Endothelial cell of umbilical vein (primary cell): ENCODE results near the gene STX4. TPM values are rescaled to one million over a fixed set of nuclear protein-coding genes. Genes with fewer than 3 reads are reported as not detected.

ENCODE experiments used
- BruUV-seq: library from RNA; stranded (reverse); fragments of 400-500 nt; replicated peaks from 2 replicates; lab custom pipeline; 2021; lab: Mats Ljungman, UMichigan
- CTCF ChIA-PET: fragments of 300-600, 350-600 bp; sonication (Branson Sonifier 250); formaldehyde crosslinking; loops from one replicate; lab custom pipeline; 2021; ENCODE audit warnings: antibody characterized with exemption, inconsistent platforms; lab: Charles Lee
- POLR2A ChIA-PET: fragments of 300-600, 350-600 bp; sonication (Branson Sonifier 250); formaldehyde crosslinking; loops from one replicate; lab custom pipeline; 2021; ENCODE audit warnings: antibody characterized with exemption, inconsistent platforms; lab: Charles Lee
- DNase-seq: peaks from one replicate; pipeline ENCODE4 v3.0.0-alpha.2; 2011; ENCODE audit warnings: low read depth, low spot score
- FAIRE-seq: peaks from 2 replicates; lab custom pipeline; 2011; peaks lifted over from hg19 to GRCh38; lab: Jason Lieb, UNC
- H2AFZ ChIP-seq: 2 replicates; pipeline ENCODE4 v1.6.0; 2012; ENCODE audit warnings: low read depth, low read length, control low read depth, inconsistent platforms
- H3K27ac ChIP-seq: 2 replicates; pipeline ENCODE4 v1.5.1; 2011; ENCODE audit warnings: low read depth, mild to moderate bottlenecking, control low read depth, low read length, moderate library complexity; ENCODE audit not compliant: insufficient read depth
- H3K27me3 ChIP-seq, 2 experiments: 2 replicates each; pipeline versions ENCODE4 v1.6.0 to v1.6.1; 2011; ENCODE audit warnings: low read length in 2 of 2, mixed read lengths in 1 of 2; ENCODE audit not compliant: control insufficient read depth in 2 of 2, insufficient read depth in 2 of 2
- H3K36me3 ChIP-seq, 2 experiments: 2 replicates in 1 of 2; 3 replicates in 1 of 2; pipeline ENCODE4 v1.5.1; 2011; ENCODE audit warnings: low read length in 2 of 2, mild to moderate bottlenecking in 1 of 2, moderate library complexity in 1 of 2; ENCODE audit not compliant: control insufficient read depth in 2 of 2, insufficient read depth in 2 of 2; ENCODE audit errors: extremely low read depth in 1 of 2
- H3K4me1 ChIP-seq: 3 replicates; pipeline ENCODE4 v1.5.1; 2011; ENCODE audit warnings: mild to moderate bottlenecking, low read length; ENCODE audit not compliant: control insufficient read depth, insufficient read depth; ENCODE audit errors: extremely low read depth
- H3K4me2 ChIP-seq: 2 replicates; pipeline ENCODE4 v1.6.1; 2011; ENCODE audit warnings: low read length, control low read depth, mixed read lengths; ENCODE audit not compliant: insufficient read depth
- H3K4me3 ChIP-seq, 3 experiments: fragments of 200-600 bp in 1 of 3; sonication (generic), shearing (Covaris generic) in 1 of 3; replicated peaks in 1 of 3; 2 replicates each; pipeline ENCODE4 v1.5.1; 2011 to 2016; ENCODE audit warnings: control low read depth in 3 of 3, low read length in 3 of 3, mild to moderate bottlenecking in 2 of 3, inconsistent platforms in 1 of 3, low read depth in 1 of 3, moderate library complexity in 1 of 3; ENCODE audit not compliant: insufficient read depth in 1 of 3
- H3K79me2 ChIP-seq: 2 replicates; pipeline ENCODE4 v1.6.0; 2012; ENCODE audit warnings: low read length, inconsistent platforms; ENCODE audit not compliant: control insufficient read depth, insufficient read depth
- H3K9ac ChIP-seq: replicated peaks from 2 replicates; pipeline ENCODE3; 2011; ENCODE audit warnings: low read length, control low read depth; ENCODE audit not compliant: insufficient read depth; ENCODE audit errors: extremely low read depth
- H3K9me1 ChIP-seq: replicated peaks from 3 replicates; pipeline ENCODE4 v1.6.0; 2011; ENCODE audit warnings: mild to moderate bottlenecking, low read length; ENCODE audit not compliant: control insufficient read depth, insufficient read depth; ENCODE audit errors: extremely low read depth
- H3K9me3 ChIP-seq: replicated peaks from 2 replicates; pipeline ENCODE4 v1.5.1; 2012; ENCODE audit warnings: low read length, inconsistent platforms; ENCODE audit not compliant: control insufficient read depth, insufficient read depth
- H4K20me1 ChIP-seq: replicated peaks from 2 replicates; pipeline ENCODE3; 2011; ENCODE audit warnings: mild to moderate bottlenecking, low read length; ENCODE audit not compliant: control insufficient read depth, insufficient read depth; ENCODE audit errors: extremely low read depth
- EZH2 ChIP-seq: IDR thresholded peaks from 2 replicates; pipeline ENCODE4 v1.6.1; 2012; ENCODE audit warnings: borderline replicate concordance, low read depth, mild to moderate bottlenecking, moderate library complexity, low read length, inconsistent platforms; ENCODE audit not compliant: severe bottlenecking
- FOS ChIP-seq: IDR thresholded peaks from 2 replicates; pipeline ENCODE4 v1.6.1; 2011; ENCODE audit warnings: mild to moderate bottlenecking, low read length, moderate library complexity, borderline replicate concordance; ENCODE audit not compliant: insufficient read depth
- GATA2 ChIP-seq: IDR thresholded peaks from 2 replicates; pipeline ENCODE4 v1.7.0; 2011; ENCODE audit warnings: low read depth, mild to moderate bottlenecking, moderate library complexity, mixed read lengths, low read length; ENCODE audit not compliant: insufficient read length, insufficient read depth
- JUN ChIP-seq: IDR thresholded peaks from 2 replicates; pipeline ENCODE4 v1.6.1; 2011; ENCODE audit warnings: borderline replicate concordance, low read depth; ENCODE audit not compliant: insufficient read length, insufficient read depth
- MYC ChIP-seq: IDR thresholded peaks from one replicate; pipeline ENCODE4 v1.6.1; 2011; ENCODE audit warnings: mild to moderate bottlenecking, low read depth, low read length
- POLR2A ChIP-seq: IDR thresholded peaks from 2 replicates; pipeline ENCODE4 v1.6.1; 2012; ENCODE audit warnings: low read depth, mild to moderate bottlenecking, control low read depth, low read length
- POLR2AphosphoS5 ChIP-seq: IDR thresholded peaks from 2 replicates; pipeline ENCODE4 v1.6.1; 2012; ENCODE audit warnings: low read depth, mild to moderate bottlenecking, control low read depth, low read length, moderate library complexity; ENCODE audit not compliant: insufficient read depth
- dilution Hi-C: fragments of 300-500 bp; cut with MboI; formaldehyde crosslinking; loops from one replicate; pipeline ENCODE4 v1.15.0; 2019; ENCODE audit warnings: low sequenced_read_pairs; ENCODE audit not compliant: extremely low pct_ligation_motif_present
- intact Hi-C: fragments of 100-400 bp; cut with micrococcal nuclease; formaldehyde crosslinking; loops from one replicate; pipeline ENCODE4 v1.10.0; 2022
- polyA plus RNA-seq, 4 experiments: library from polyadenylated mRNA; depleted of rRNA in 3 of 4; stranded (reverse) in 3 of 4; unstranded in 1 of 4; fragments of >200 nt; gene quantifications; 2 replicates each; pipeline versions ENCODE4 v1.2.1 to v1.2.3, GENCODE V29; 2011 to 2012; ENCODE audit warnings: missing spikeins in 1 of 4
- total RNA-seq: library from RNA; stranded (reverse); gene quantifications from 2 replicates; pipeline ENCODE4 v1.2.3, GENCODE V29; 2021
- TF ChIP-seq, protein P1 (sequence below), 2 donors: IDR thresholded peaks; 1 replicate in 1 of 2; 2 replicates in 1 of 2; pipeline ENCODE4 v1.5.1; 2011; ENCODE audit warnings: low read length in 2 of 2, mild to moderate bottlenecking in 2 of 2, moderate library complexity in 2 of 2, control low read depth in 1 of 2, inconsistent platforms in 1 of 2, low read depth in 1 of 2; ENCODE audit not compliant: insufficient read depth in 1 of 2; ENCODE audit errors: extremely low read depth in 1 of 2
- TF ChIP-seq, protein P2 (sequence below): IDR thresholded peaks from 2 replicates; pipeline ENCODE4 v1.6.1; 2011; ENCODE audit not compliant: insufficient read depth, insufficient read length

Gene STX4
- total and polyA plus RNA-seq, 2 donors (not counting 3 experiments of a cell fraction or from before 2014, with no cell fraction given): 49.5 to 65.2 TPM

DNA sequence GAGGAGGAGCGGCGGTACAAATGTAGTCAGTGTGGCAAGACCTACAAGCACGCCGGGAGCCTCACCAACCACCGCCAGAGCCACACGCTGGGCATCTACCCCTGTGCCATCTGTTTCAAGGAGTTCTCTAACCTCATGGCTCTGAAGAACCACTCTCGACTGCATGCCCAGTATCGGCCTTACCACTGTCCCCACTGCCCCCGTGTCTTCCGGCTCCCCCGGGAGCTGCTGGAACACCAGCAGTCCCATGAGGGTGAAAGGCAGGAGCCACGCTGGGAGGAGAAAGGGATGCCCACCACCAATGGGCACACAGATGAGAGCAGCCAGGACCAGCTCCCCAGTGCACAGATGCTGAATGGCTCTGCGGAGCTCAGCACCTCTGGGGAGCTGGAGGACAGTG lies 43.7 kb downstream of the STX4 start:
- H3K36me3 ChIP-seq: peaks cover 3 to 36% of the 10 kb centered on the region in 2 experiments
- H3K79me2 ChIP-seq: peaks cover 37% of the 10 kb centered on the region
- H2AFZ ChIP-seq: no peak overlapping the region
- H3K9me3 ChIP-seq: no peaks in the 10 kb centered on the region
- H3K27ac ChIP-seq: no peak overlapping the region
- ChIA-PET POLR2A (no interaction called here), CTCF (no interaction called here)
- DNase-seq: no peak
- H3K9ac ChIP-seq: no peak overlapping the region
- H3K27me3 ChIP-seq: no peaks in the 10 kb centered on the region
- intact Hi-C loops: loop anchor here (10.0 kb wide), 1 partner anchor 788 kb away; no protein-coding TSS in a partner anchor
- no peaks in the 10 kb centered on the region for H3K9me1 ChIP-seq
- no TSS peak for BruUV-seq
- H3K4me2 ChIP-seq: no peak overlapping the region
- TF ChIP-seq MYC (no peak), FOS (no peak), POLR2AphosphoS5 (no peak), JUN (no peak), POLR2A (no peak), EZH2 (no peak), GATA2 (no peak)
- TF ChIP-seq, protein P1, sequence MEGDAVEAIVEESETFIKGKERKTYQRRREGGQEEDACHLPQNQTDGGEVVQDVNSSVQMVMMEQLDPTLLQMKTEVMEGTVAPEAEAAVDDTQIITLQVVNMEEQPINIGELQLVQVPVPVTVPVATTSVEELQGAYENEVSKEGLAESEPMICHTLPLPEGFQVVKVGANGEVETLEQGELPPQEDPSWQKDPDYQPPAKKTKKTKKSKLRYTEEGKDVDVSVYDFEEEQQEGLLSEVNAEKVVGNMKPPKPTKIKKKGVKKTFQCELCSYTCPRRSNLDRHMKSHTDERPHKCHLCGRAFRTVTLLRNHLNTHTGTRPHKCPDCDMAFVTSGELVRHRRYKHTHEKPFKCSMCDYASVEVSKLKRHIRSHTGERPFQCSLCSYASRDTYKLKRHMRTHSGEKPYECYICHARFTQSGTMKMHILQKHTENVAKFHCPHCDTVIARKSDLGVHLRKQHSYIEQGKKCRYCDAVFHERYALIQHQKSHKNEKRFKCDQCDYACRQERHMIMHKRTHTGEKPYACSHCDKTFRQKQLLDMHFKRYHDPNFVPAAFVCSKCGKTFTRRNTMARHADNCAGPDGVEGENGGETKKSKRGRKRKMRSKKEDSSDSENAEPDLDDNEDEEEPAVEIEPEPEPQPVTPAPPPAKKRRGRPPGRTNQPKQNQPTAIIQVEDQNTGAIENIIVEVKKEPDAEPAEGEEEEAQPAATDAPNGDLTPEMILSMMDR (IDR thresholded peaks at IDR 0.05; ENCODE audit: extremely low read depth in 1 of 2, insufficient read depth in 1 of 2, low read depth in 1 of 2, low read length in 2 of 2): no peak
- TF ChIP-seq, protein P2, sequence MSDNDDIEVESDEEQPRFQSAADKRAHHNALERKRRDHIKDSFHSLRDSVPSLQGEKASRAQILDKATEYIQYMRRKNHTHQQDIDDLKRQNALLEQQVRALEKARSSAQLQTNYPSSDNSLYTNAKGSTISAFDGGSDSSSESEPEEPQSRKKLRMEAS: no peak
- FAIRE-seq: no peak
- H4K20me1 ChIP-seq: no peaks in the 10 kb centered on the region
- dilution Hi-C loops: no loop called here
- peaks cover 8% of the 10 kb centered on the region for H3K4me1 ChIP-seq
- no peak overlapping the region for H3K4me3 ChIP-seq
